Heart right ventricle (tissue), 16 donors: ENCODE measurements around the gene SOBP. TPM values are rescaled to one million over a fixed set of nuclear protein-coding genes. Genes with fewer than 3 reads are reported as not detected.

Experiments used
- ATAC-seq, 8 donors: fragments of 200-7000 bp; cut with Tn5 transposase; one replicate each; pipeline ENCODE4 v1.9.1; 2020; ENCODE audit warnings: mild to moderate bottlenecking in 8 of 8, moderate library complexity in 8 of 8, moderate number of reproducible peaks in 1 of 8
- DNase-seq, 2 donors: peaks; one replicate each; pipeline ENCODE4 v3.0.0-alpha.2; 2020
- H3K27ac ChIP-seq, 10 donors: fragments of 200-600 bp; sonication (generic) in 2 of 10; one replicate each; pipeline versions ENCODE4 v1.5.0 to v1.8.0; 2020 to 2022; ENCODE audit warnings: mild to moderate bottlenecking in 3 of 10
- H3K27me3 ChIP-seq, 7 donors: fragments of 200-600 bp; one replicate each; pipeline ENCODE4 v1.8.0; 2021 to 2022; ENCODE audit warnings: mild to moderate bottlenecking in 2 of 7
- H3K36me3 ChIP-seq, 9 donors: fragments of 200-600 bp; sonication (generic) in 1 of 9; one replicate each; pipeline versions ENCODE4 v1.5.0 to v1.8.0; 2020 to 2022; ENCODE audit warnings: mild to moderate bottlenecking in 2 of 9
- H3K4me1 ChIP-seq, 9 donors: fragments of 200-600 bp; sonication (generic) in 1 of 9; one replicate each; pipeline versions ENCODE4 v1.5.0 to v1.8.0; 2020 to 2022; ENCODE audit warnings: mild to moderate bottlenecking in 4 of 9
- H3K4me3 ChIP-seq, 10 donors: fragments of 200-600 bp; sonication (generic) in 2 of 10; one replicate each; pipeline versions ENCODE4 v1.5.0 to v1.8.0; 2020 to 2022; ENCODE audit warnings: mild to moderate bottlenecking in 7 of 10, moderate library complexity in 2 of 10
- H3K9me3 ChIP-seq, 11 donors: fragments of 200-600 bp in 10 of 11; sonication (generic) in 2 of 11; one replicate each; pipeline versions ENCODE4 v1.5.0 to v1.8.0; 2013 to 2022; ENCODE audit warnings: mild to moderate bottlenecking in 2 of 11, control low read depth in 1 of 11, moderate library complexity in 1 of 11
- WGBS, 2 donors: extraction: QIAGEN DNeasy Blood & Tissue Kit; methylation state at CpG; one replicate each; pipeline ENCODE4 v1.1.7; 2013; ENCODE audit warnings: inconsistent platforms in 1 of 2; 5-methylcytosine and 5-hydroxymethylcytosine counted together
- intact Hi-C, 10 donors: fragments of 100-400 bp; cut with DNase I; formaldehyde crosslinking; loops; one replicate each; pipeline versions ENCODE4 v1.11.1 to v1.14.2; 2022
- polyA plus RNA-seq, 2 donors: library from polyadenylated mRNA; stranded (reverse); fragments of 200-250 nt; gene quantifications; one replicate each; pipeline ENCODE4 v1.2.3, GENCODE V29; 2013
- total RNA-seq, 10 donors: library from RNA; stranded (reverse); fragmentation: NEBNext Ultra II Directional in 3 of 10; extraction: Animal tissue kit (Norgen Biotek cat#: 25700) in 3 of 10; gene quantifications; one replicate each; pipeline versions ENCODE4 v1.2.1 to v1.2.4, GENCODE V29; 2021 to 2023
- TF ChIP-seq, protein P1 (sequence below), 9 donors: fragments of 200-600 bp; sonication (generic) in 2 of 9; IDR thresholded peaks; one replicate each; pipeline versions ENCODE4 v1.5.0 to v1.8.0; 2021 to 2022; ENCODE audit warnings: antibody characterized with exemption in 9 of 9, mild to moderate bottlenecking in 5 of 9, moderate library complexity in 1 of 9
- donor health status: Arrhythmogenic right ventricular cardiomyopathy.
- donor health status: ischemic (EF 13 %, LVEDD 7.1; RV severe dilation, severe dysfunction).
- donor health status: healthy with polysubstance abuse.
- donor health status: DM: no; HTN: yes; CAD: no.
- donor health status: DM: no; HTN: no; CAD: no.
- donor health status: ischemic (EF 25% LVEDD 6.9; RV normal size, moderate dysfunction).
- donor health status: ischemic (EF 25% LVEDD 5.7; RV mildly dilated, moderate dysfunction).
- donor health status: healthy.
- donor health status: DM: yes; HTN: yes; CAD: no.
- donor health status: Ischemic cardiomyopathy.
- donor health status: ischemic (EF 35%, LVEDD 5.7; RV mildly dilated, moderate dysfunction).
- donor health status: nonischemic (EF 11% LVEDD 7.7; RV severe dilation, severe dysfunction).
- donor health status: DM: yes; HTN: yes; CAD: no.
- donor health status: PGD.
- donor health status: ischemic (EF 29% LVEDD 5.4; RV normal size, mild dysfunction).
- donor health status: nonischemic (EF 23%, LVEDD 6.1; RV moderate dilation, normal function).

SOBP gene
- total and polyA plus RNA-seq, 12 donors: 5.2 to 25.3 (median 18.2) TPM

GRCh38 chr6:107582086-107582485 lies 92.2 kb downstream of the SOBP start:
- DNase-seq (no peak), ATAC-seq (no peak)
- no peaks in the 10 kb centered on the region for H3K36me3 ChIP-seq
- no peaks in the 10 kb centered on the region for H3K27me3 ChIP-seq
- TF ChIP-seq, protein P1, sequence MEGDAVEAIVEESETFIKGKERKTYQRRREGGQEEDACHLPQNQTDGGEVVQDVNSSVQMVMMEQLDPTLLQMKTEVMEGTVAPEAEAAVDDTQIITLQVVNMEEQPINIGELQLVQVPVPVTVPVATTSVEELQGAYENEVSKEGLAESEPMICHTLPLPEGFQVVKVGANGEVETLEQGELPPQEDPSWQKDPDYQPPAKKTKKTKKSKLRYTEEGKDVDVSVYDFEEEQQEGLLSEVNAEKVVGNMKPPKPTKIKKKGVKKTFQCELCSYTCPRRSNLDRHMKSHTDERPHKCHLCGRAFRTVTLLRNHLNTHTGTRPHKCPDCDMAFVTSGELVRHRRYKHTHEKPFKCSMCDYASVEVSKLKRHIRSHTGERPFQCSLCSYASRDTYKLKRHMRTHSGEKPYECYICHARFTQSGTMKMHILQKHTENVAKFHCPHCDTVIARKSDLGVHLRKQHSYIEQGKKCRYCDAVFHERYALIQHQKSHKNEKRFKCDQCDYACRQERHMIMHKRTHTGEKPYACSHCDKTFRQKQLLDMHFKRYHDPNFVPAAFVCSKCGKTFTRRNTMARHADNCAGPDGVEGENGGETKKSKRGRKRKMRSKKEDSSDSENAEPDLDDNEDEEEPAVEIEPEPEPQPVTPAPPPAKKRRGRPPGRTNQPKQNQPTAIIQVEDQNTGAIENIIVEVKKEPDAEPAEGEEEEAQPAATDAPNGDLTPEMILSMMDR (IDR thresholded peaks at IDR 0.05): no peak
- H3K9me3 ChIP-seq: no peaks in the 10 kb centered on the region
- intact Hi-C loops: no loop called here
- no peak overlapping the region for H3K4me3 ChIP-seq
- no peak overlapping the region for H3K27ac ChIP-seq
- H3K4me1 ChIP-seq: peaks cover 0 to 12% (median 7%) of the 10 kb centered on the region in 9 donors

DNA sequence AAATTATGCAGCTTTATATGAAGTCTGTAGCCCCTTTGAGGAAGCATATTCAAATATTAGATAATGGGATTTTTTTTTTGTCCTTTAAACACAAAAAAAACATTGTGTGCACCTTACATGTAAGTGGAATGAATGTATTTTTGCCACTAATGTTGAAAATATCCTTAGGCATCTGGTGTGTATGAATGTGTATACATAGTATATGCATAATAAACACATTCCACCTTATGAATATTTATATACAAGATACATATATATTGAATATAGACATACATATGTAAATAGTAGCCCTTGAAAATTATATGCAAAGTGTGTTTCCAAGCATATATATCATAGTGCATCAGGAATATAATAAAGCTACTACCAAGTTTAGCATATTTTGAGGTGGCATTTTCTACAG lies 94.8 kb downstream of the SOBP start:
- DNase-seq (no peak), ATAC-seq (no peak)
- TF ChIP-seq, protein P1 (IDR thresholded peaks at IDR 0.05): no peak
- H3K4me1 ChIP-seq: peaks cover 0 to 22% (median 18%) of the 10 kb centered on the region in 9 donors
- no peak overlapping the region for H3K4me3 ChIP-seq
- H3K27me3 ChIP-seq: no peaks in the 10 kb centered on the region
- no peaks in the 10 kb centered on the region for H3K36me3 ChIP-seq
- no peak overlapping the region for H3K27ac ChIP-seq
- H3K9me3 ChIP-seq: no peaks in the 10 kb centered on the region
- intact Hi-C loops: loop anchor here in 1 of 10 donors (5.0 kb wide), 1 partner anchor 92 kb away; the partner anchor contains the start of gene SOBP

- Histone ChIP-seq H3K36me3 (no peaks in the 10 kb centered on the region), H3K4me3 (no peak overlapping the region), H3K4me1 (peaks cover 0 to 32% (median 21%) of the 10 kb centered on the region in 9 donors), H3K27ac (no peak overlapping the region), H3K9me3 (no peaks in the 10 kb centered on the region), H3K27me3 (no peaks in the 10 kb centered on the region)
- 89 to 93% methylated on average over 5 of the region's 5 CpGs for WGBS, 2 donors
- DNase-seq (no peak), ATAC-seq (no peak)
- intact Hi-C loops: loop anchor here in 1 of 10 donors (5.0 kb wide), 1 partner anchor 94 kb away; the partner anchor contains the start of gene SOBP
- TF ChIP-seq, protein P1 (IDR thresholded peaks at IDR 0.05): no peak
Observed at GRCh38 chr6:107585815-107586435, 96.0 kb downstream of the SOBP start.

DNA sequence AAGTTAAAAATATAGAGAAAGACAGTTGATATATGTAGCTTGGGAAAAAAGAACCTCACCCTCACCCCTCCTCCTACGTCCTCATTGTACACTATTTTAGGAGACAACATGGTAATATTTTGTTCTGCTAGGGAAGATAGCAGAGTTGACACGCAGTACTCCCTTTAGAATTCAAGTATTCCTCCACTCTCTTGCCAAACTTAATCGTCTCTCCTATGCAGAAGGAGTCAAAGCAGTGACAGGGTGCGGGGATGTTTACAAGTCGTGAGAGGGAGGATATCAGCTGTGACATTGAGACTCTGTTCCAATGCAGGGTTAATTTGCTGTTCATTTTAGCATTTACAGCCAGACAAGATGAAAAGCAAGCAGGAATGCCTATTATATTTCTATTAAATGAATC lies 97.5 kb downstream of the SOBP start:
- peaks cover 0 to 36% (median 21%) of the 10 kb centered on the region in 9 donors for H3K4me1 ChIP-seq
- no peaks in the 10 kb centered on the region for H3K36me3 ChIP-seq
- DNase-seq (no peak), ATAC-seq (peak in 7 of 8 donors; percentile 60 to 89 (median 65))
- peak overlapping the region in 4 of 10 donors; percentile 35 to 58 (median 53) for H3K27ac ChIP-seq
- H3K9me3 ChIP-seq: no peaks in the 10 kb centered on the region
- H3K27me3 ChIP-seq: no peaks in the 10 kb centered on the region
- intact Hi-C loops: loop anchor here in 1 of 10 donors (5.0 kb wide), 1 partner anchor 95 kb away; the partner anchor contains the start of gene SOBP
- TF ChIP-seq, protein P1 (IDR thresholded peaks at IDR 0.05): no peak
- H3K4me3 ChIP-seq: no peak overlapping the region
- WGBS, 2 donors: 25 to 34% methylated on average over 5 of the region's 5 CpGs
